ENCODE results near the gene RSBN1L.
"Not testable (repeated sequence)": the region's sequence is repeated elsewhere in the genome, so short reads cannot be mapped to it uniquely, and the experiment has no call there.

Gene RSBN1L

GRCh38 chr7:77714931-77715330 lies 18.7 kb downstream of the RSBN1L start:
- not testable (repeated sequence) for H3K79me1 ChIP-seq (ENCODE audit: low read depth, low read length); H2BK120ac ChIP-seq (ENCODE audit: low read depth, low read length); H3K23ac ChIP-seq (ENCODE audit: low read depth, low read length, poor library complexity); H2BK12ac ChIP-seq (ENCODE audit: low read length); H3K18ac ChIP-seq (ENCODE audit: low read length); H3K9me3 ChIP-seq (replicated peaks in 1 of 2; ENCODE audit: control insufficient read depth in 2 of 2, insufficient read depth in 1 of 2, low read depth in 1 of 2, low read length in 2 of 2); H3K14ac ChIP-seq (ENCODE audit: low read length); H3K4me1 ChIP-seq (ENCODE audit: control insufficient read depth in 2 of 2, insufficient read depth in 1 of 2, low read depth in 1 of 2, low read length in 2 of 2); H3K4me2 ChIP-seq (ENCODE audit: insufficient read depth, low read length, poor library complexity, severe bottlenecking); H2AK5ac ChIP-seq (ENCODE audit: low read depth, low read length); H4K91ac ChIP-seq (ENCODE audit: low read depth, low read length, poor library complexity); H2BK15ac ChIP-seq (ENCODE audit: low read length); H3K9ac ChIP-seq (ENCODE audit: low read depth, low read length, poor library complexity); H3K4ac ChIP-seq (ENCODE audit: low read length); H3K4me3 ChIP-seq (ENCODE audit: low read length in 2 of 2); DNase-seq (ENCODE audit: low spot score); H3K27me3 ChIP-seq (ENCODE audit: control insufficient read depth in 3 of 3, insufficient read depth in 3 of 3, low read depth in 1 of 3, low read length in 3 of 3); H3K27ac ChIP-seq (replicated peaks; ENCODE audit: low read length); H2AFZ ChIP-seq (ENCODE audit: low read length); H2BK5ac ChIP-seq (ENCODE audit: low read length); H4K8ac ChIP-seq (ENCODE audit: low read depth, low read length)
- H3K36me3 ChIP-seq (replicated peaks in 1 of 2; ENCODE audit: control insufficient read depth in 2 of 2, insufficient read depth in 2 of 2, low read length in 2 of 2), result peaks cover 0 to 24% of the 10 kb centered on the region in 2 donors

GRCh38 chr7:77716804-77717203 lies 20.5 kb downstream of the RSBN1L start:
- no peaks in the 10 kb centered on the region for H3K27me3 ChIP-seq (ENCODE audit: control insufficient read depth in 3 of 3, insufficient read depth in 3 of 3, low read depth in 1 of 3, low read length in 3 of 3)
- no peak overlapping the region for H2AFZ ChIP-seq (ENCODE audit: low read length)
- H3K9me3 ChIP-seq (replicated peaks in 1 of 2; ENCODE audit: control insufficient read depth in 2 of 2, insufficient read depth in 1 of 2, low read depth in 1 of 2, low read length in 2 of 2), result no peaks in the 10 kb centered on the region
- H3K14ac ChIP-seq (ENCODE audit: low read length), result no peak overlapping the region
- H3K36me3 ChIP-seq (replicated peaks in 1 of 2; ENCODE audit: control insufficient read depth in 2 of 2, insufficient read depth in 2 of 2, low read length in 2 of 2), result peaks cover 0 to 5% of the 10 kb centered on the region in 2 donors
- no peak overlapping the region for H3K9ac ChIP-seq (ENCODE audit: low read depth, low read length, poor library complexity)
- H2BK12ac ChIP-seq (ENCODE audit: low read length), result no peak overlapping the region
- WGBS, 2 donors (ENCODE audit: extremely low coverage in 2 of 2, insufficient read length in 2 of 2, insufficient replicate concordance in 1 of 2), result no CpG with 5 or more reads among the region's 3 CpGs
- DNase-seq (ENCODE audit: low spot score), result no peak
- no peak overlapping the region for H3K27ac ChIP-seq (replicated peaks; ENCODE audit: low read length)
- H3K4me3 ChIP-seq (ENCODE audit: low read length in 2 of 2), result no peak overlapping the region
- no peak overlapping the region for H4K8ac ChIP-seq (ENCODE audit: low read depth, low read length)
- no peak overlapping the region for H3K23ac ChIP-seq (ENCODE audit: low read depth, low read length, poor library complexity)
- H2AK5ac ChIP-seq (ENCODE audit: low read depth, low read length), result no peak overlapping the region
- no peak overlapping the region for H3K18ac ChIP-seq (ENCODE audit: low read length)
- H3K4ac ChIP-seq (ENCODE audit: low read length), result no peak overlapping the region
- H2BK120ac ChIP-seq (ENCODE audit: low read depth, low read length), result no peak overlapping the region
- no peak overlapping the region for H2BK5ac ChIP-seq (ENCODE audit: low read length)
- no peak overlapping the region for H4K91ac ChIP-seq (ENCODE audit: low read depth, low read length, poor library complexity)
- no peaks in the 10 kb centered on the region for H3K4me1 ChIP-seq (ENCODE audit: control insufficient read depth in 2 of 2, insufficient read depth in 1 of 2, low read depth in 1 of 2, low read length in 2 of 2)
- H3K79me1 ChIP-seq (ENCODE audit: low read depth, low read length), result no peaks in the 10 kb centered on the region
- H2BK15ac ChIP-seq (ENCODE audit: low read length), result no peak overlapping the region
- H3K4me2 ChIP-seq (ENCODE audit: insufficient read depth, low read length, poor library complexity, severe bottlenecking), result no peak overlapping the region

- not testable (repeated sequence) for H2AFZ ChIP-seq (ENCODE audit: low read length); H3K4me3 ChIP-seq (ENCODE audit: low read length in 2 of 2); H3K79me1 ChIP-seq (ENCODE audit: low read depth, low read length); H3K4me1 ChIP-seq (ENCODE audit: control insufficient read depth in 2 of 2, insufficient read depth in 1 of 2, low read depth in 1 of 2, low read length in 2 of 2); H4K8ac ChIP-seq (ENCODE audit: low read depth, low read length); H3K14ac ChIP-seq (ENCODE audit: low read length); H3K4me2 ChIP-seq (ENCODE audit: insufficient read depth, low read length, poor library complexity, severe bottlenecking); H2BK5ac ChIP-seq (ENCODE audit: low read length); H2BK120ac ChIP-seq (ENCODE audit: low read depth, low read length); H4K91ac ChIP-seq (ENCODE audit: low read depth, low read length, poor library complexity); H3K36me3 ChIP-seq (replicated peaks in 1 of 2; ENCODE audit: control insufficient read depth in 2 of 2, insufficient read depth in 2 of 2, low read length in 2 of 2); H3K27me3 ChIP-seq (ENCODE audit: control insufficient read depth in 3 of 3, insufficient read depth in 3 of 3, low read depth in 1 of 3, low read length in 3 of 3); H3K27ac ChIP-seq (replicated peaks; ENCODE audit: low read length); H3K4ac ChIP-seq (ENCODE audit: low read length); H3K9me3 ChIP-seq (replicated peaks in 1 of 2; ENCODE audit: control insufficient read depth in 2 of 2, insufficient read depth in 1 of 2, low read depth in 1 of 2, low read length in 2 of 2); DNase-seq (ENCODE audit: low spot score); H3K18ac ChIP-seq (ENCODE audit: low read length); H3K23ac ChIP-seq (ENCODE audit: low read depth, low read length, poor library complexity); H3K9ac ChIP-seq (ENCODE audit: low read depth, low read length, poor library complexity); H2AK5ac ChIP-seq (ENCODE audit: low read depth, low read length); H2BK12ac ChIP-seq (ENCODE audit: low read length); H2BK15ac ChIP-seq (ENCODE audit: low read length)
- WGBS, 2 donors (ENCODE audit: extremely low coverage in 2 of 2, insufficient read length in 2 of 2, insufficient replicate concordance in 1 of 2), result no CpG with 5 or more reads among the region's 5 CpGs
Measured at GRCh38 chr7:77717566-77717965, 21.3 kb downstream of the RSBN1L start.

- Histone ChIP-seq H2BK15ac (ENCODE audit: low read length) (no peak overlapping the region), H3K9ac (ENCODE audit: low read depth, low read length, poor library complexity) (no peak overlapping the region), H3K14ac (ENCODE audit: low read length) (no peak overlapping the region), H4K8ac (ENCODE audit: low read depth, low read length) (no peak overlapping the region), H3K23ac (ENCODE audit: low read depth, low read length, poor library complexity) (no peak overlapping the region), H3K4ac (ENCODE audit: low read length) (no peak overlapping the region), H3K27me3 (ENCODE audit: control insufficient read depth in 3 of 3, insufficient read depth in 3 of 3, low read depth in 1 of 3, low read length in 3 of 3) (no peaks in the 10 kb centered on the region), H2BK120ac (ENCODE audit: low read depth, low read length) (no peak overlapping the region), H3K4me3 (ENCODE audit: low read length in 2 of 2) (no peak overlapping the region), H2AFZ (ENCODE audit: low read length) (no peak overlapping the region), H2AK5ac (ENCODE audit: low read depth, low read length) (no peak overlapping the region), H4K91ac (ENCODE audit: low read depth, low read length, poor library complexity) (no peak overlapping the region), H3K4me1 (ENCODE audit: control insufficient read depth in 2 of 2, insufficient read depth in 1 of 2, low read depth in 1 of 2, low read length in 2 of 2) (peaks cover 6 to 20% of the 10 kb centered on the region in 2 donors), H3K18ac (ENCODE audit: low read length) (no peak overlapping the region), H2BK12ac (ENCODE audit: low read length) (no peak overlapping the region), H3K36me3 (replicated peaks in 1 of 2; ENCODE audit: control insufficient read depth in 2 of 2, insufficient read depth in 2 of 2, low read length in 2 of 2) (peaks cover 0 to 4% of the 10 kb centered on the region in 2 donors), H3K27ac (replicated peaks; ENCODE audit: low read length) (no peak overlapping the region), H2BK5ac (ENCODE audit: low read length) (no peak overlapping the region), H3K9me3 (replicated peaks in 1 of 2; ENCODE audit: control insufficient read depth in 2 of 2, insufficient read depth in 1 of 2, low read depth in 1 of 2, low read length in 2 of 2) (no peaks in the 10 kb centered on the region), H3K79me1 (ENCODE audit: low read depth, low read length) (peaks cover 1% of the 10 kb centered on the region), H3K4me2 (ENCODE audit: insufficient read depth, low read length, poor library complexity, severe bottlenecking) (no peak overlapping the region)
- no peak for DNase-seq (ENCODE audit: low spot score)
- no CpG with 5 or more reads among the region's 3 CpGs for WGBS, 2 donors (ENCODE audit: extremely low coverage in 2 of 2, insufficient read length in 2 of 2, insufficient replicate concordance in 1 of 2)
Measured at GRCh38 chr7:77727527-77727926, 31.3 kb downstream of the RSBN1L start.

Data from neuronal stem cell (in vitro differentiated cells).